GM11168 (cell line): ENCODE measurements around the gene KRTAP4-11.
"Not testable (repeated sequence)": the region's sequence is repeated elsewhere in the genome, so short reads cannot be mapped to it uniquely, and the experiment has no call there.

ENCODE experiments used
- in situ Hi-C: fragments of 300-500 bp; cut with MboI; formaldehyde crosslinking; loops from one replicate; pipeline ENCODE4 v1.12.0; 2022; ENCODE audit warnings: low sequenced_read_pairs; ENCODE audit not compliant: unreplicated experiment

KRTAP4-11 gene

GRCh38 chr17:41096055-41096454 is 22.1 kb downstream of the KRTAP4-11 start:
- in situ Hi-C loops, result no loop called here

- in situ Hi-C loops, result not testable (repeated sequence)
Observed at GRCh38 chr17:41088760-41089352, 29.3 kb downstream of the KRTAP4-11 start.

- in situ Hi-C loops, result not testable (repeated sequence)
Observed at GRCh38 chr17:41084100-41084856, 33.9 kb downstream of the KRTAP4-11 start, which contains the start of gene KRTAP4-7. Gene KRTAP4-7, plus strand, starts transcription at chr17:41084150. Its CDS starts 57 bp downstream, at chr17:41084207.

DNA sequence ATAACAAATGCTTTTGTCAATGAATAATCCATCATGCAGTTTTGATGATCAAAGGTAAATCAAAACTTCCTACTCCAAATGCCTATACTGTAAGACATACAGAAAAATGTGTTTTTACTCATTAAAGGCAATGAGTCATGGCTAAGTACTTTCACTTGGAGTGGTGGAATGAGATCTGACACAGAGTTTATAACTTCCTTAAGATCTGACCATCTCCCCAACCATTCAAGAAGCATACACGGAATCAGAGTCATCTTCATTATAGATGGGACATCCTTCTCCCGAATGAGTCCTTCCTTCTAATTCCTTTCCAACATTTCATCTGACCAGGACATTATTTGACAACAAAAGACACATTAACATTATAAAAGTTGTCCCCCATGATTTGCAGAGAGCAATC is 34.7 kb downstream of the KRTAP4-11 start:
- in situ Hi-C loops, result not testable (repeated sequence)

GRCh38 chr17:41082626-41083025 is 35.5 kb downstream of the KRTAP4-11 start:
- in situ Hi-C loops, result no loop called here

DNA sequence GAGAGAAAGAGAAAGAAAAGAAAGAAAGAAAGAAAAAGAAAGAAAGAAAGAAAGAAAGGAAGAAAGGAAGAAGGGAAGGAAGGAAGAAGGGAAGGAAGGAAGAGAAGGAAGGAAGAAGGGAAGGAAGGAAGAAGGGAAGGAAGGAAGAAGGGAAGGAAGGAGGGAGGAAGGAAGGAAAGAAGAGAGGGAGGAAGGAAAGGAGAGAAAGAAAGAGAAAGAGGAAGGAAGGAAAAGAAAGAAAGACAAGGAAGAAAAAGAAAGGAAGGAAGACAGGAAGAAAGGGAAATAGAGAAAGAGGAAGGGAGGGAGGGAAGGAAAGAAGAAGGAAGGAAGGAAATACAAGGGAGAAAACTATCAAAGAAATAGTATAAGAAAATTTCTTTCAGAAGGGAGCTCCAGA is 41.4 kb downstream of the KRTAP4-11 start:
- in situ Hi-C loops, result no loop called here

GRCh38 chr17:41073676-41074075 is 44.5 kb downstream of the KRTAP4-11 start:
- in situ Hi-C loops, result no loop called here

GRCh38 chr17:41071606-41072360 is 46.4 kb downstream of the KRTAP4-11 start:
- in situ Hi-C loops, result no loop called here

GRCh38 chr17:41069031-41069430 is 49.1 kb downstream of the KRTAP4-11 start:
- in situ Hi-C loops, result no loop called here

DNA sequence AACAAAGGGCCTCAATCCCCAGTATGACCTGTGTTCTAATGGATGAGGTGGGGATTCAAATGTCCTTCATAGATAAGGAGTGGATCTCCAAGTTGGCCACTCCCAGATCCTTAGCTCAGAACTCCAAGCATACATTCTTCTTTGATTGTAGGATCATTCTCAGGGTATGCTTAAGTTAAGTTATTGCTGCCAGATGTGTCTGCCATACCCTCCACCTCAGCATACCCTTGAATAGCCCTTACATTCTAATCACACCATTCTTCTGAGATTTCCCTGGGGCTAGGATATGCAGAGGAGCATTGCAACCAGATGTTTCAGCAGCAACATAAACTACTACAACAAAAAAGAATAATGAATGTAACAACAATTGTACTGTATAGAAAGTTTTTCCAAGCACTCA is 50.9 kb downstream of the KRTAP4-11 start:
- in situ Hi-C loops, result no loop called here
